Parathyroid adenoma (tissue), 2 donors: ENCODE data around the gene MPG.
"Not testable (repeated sequence)": the region's sequence is repeated elsewhere in the genome, so short reads cannot be mapped to it uniquely, and the experiment has no call there.

Source experiments
- H2AFZ ChIP-seq: fragments of 300-600 bp; sonication (generic); one replicate; pipeline ENCODE4 v1.7.0; 2017; ENCODE audit warnings: antibody characterized with exemption, mild to moderate bottlenecking
- H3K27ac ChIP-seq: fragments of 300-600 bp; sonication (generic); one replicate; pipeline ENCODE4 v1.7.0; 2017
- H3K27me3 ChIP-seq: fragments of 300-600 bp; sonication (generic); one replicate; pipeline ENCODE4 v1.7.0; 2017; ENCODE audit warnings: low read length; ENCODE audit not compliant: control insufficient read depth, insufficient read depth
- H3K36me3 ChIP-seq: fragments of 300-600 bp; sonication (generic); one replicate; pipeline ENCODE4 v1.7.0; 2017; ENCODE audit warnings: low read length; ENCODE audit not compliant: control insufficient read depth, insufficient read depth
- H3K4me1 ChIP-seq: fragments of 300-600 bp; sonication (generic); one replicate; pipeline ENCODE4 v1.7.0; 2017; ENCODE audit warnings: control low read depth
- H3K4me2 ChIP-seq: fragments of 300-600 bp; sonication (generic); one replicate; pipeline ENCODE4 v1.7.0; 2017; ENCODE audit warnings: low read length
- H3K4me3 ChIP-seq: fragments of 300-600 bp; sonication (generic); one replicate; pipeline ENCODE4 v1.7.0; 2017; ENCODE audit warnings: low read depth, low read length
- H3K79me2 ChIP-seq: fragments of 300-600 bp; sonication (generic); one replicate; pipeline ENCODE4 v1.7.0; 2017; ENCODE audit warnings: control low read depth
- H3K9ac ChIP-seq: fragments of 300-600 bp; sonication (generic); one replicate; pipeline ENCODE4 v1.7.0; 2017; ENCODE audit warnings: mild to moderate bottlenecking
- H3K9me3 ChIP-seq: fragments of 300-600 bp; sonication (generic); one replicate; pipeline ENCODE4 v1.7.0; 2017; ENCODE audit warnings: low read length; ENCODE audit not compliant: control insufficient read depth
- TF ChIP-seq, protein P1 (sequence below): fragments of 300-600 bp; sonication (generic); IDR thresholded peaks from one replicate; pipeline ENCODE4 v1.7.0; 2017; ENCODE audit warnings: antibody characterized with exemption, mild to moderate bottlenecking
- donor health status: primary hyperparathyroidism.

Gene MPG

DNA sequence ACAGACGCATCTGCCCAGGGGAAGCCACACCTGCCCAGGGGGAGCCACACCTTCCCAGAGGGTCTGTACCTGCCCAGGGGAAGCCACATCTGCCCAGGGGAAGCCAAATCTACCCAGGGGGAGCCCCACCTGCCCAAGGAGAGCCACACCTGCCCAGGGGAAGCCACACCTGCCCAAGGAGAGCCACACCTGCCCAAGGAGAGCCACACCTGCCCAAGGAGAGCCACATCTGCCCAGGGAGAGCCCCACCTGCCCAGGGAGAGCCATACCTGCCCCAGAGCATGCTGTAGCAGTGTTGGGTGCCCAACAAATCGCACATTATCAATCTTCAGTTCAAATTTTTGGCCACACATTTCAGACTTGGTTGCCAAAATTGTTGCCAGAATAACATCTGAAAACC, 40.8 kb downstream of the MPG start:
- H3K4me1 ChIP-seq: no peaks in the 10 kb centered on the region
- H3K4me2 ChIP-seq: no peak overlapping the region
- no peak overlapping the region for H3K4me3 ChIP-seq
- H2AFZ ChIP-seq: no peak overlapping the region
- H3K9ac ChIP-seq: no peak overlapping the region
- no peaks in the 10 kb centered on the region for H3K9me3 ChIP-seq
- H3K27ac ChIP-seq: no peak overlapping the region
- no peaks in the 10 kb centered on the region for H3K36me3 ChIP-seq
- H3K79me2 ChIP-seq: no peaks in the 10 kb centered on the region
- no peaks in the 10 kb centered on the region for H3K27me3 ChIP-seq
- TF ChIP-seq, protein P1, sequence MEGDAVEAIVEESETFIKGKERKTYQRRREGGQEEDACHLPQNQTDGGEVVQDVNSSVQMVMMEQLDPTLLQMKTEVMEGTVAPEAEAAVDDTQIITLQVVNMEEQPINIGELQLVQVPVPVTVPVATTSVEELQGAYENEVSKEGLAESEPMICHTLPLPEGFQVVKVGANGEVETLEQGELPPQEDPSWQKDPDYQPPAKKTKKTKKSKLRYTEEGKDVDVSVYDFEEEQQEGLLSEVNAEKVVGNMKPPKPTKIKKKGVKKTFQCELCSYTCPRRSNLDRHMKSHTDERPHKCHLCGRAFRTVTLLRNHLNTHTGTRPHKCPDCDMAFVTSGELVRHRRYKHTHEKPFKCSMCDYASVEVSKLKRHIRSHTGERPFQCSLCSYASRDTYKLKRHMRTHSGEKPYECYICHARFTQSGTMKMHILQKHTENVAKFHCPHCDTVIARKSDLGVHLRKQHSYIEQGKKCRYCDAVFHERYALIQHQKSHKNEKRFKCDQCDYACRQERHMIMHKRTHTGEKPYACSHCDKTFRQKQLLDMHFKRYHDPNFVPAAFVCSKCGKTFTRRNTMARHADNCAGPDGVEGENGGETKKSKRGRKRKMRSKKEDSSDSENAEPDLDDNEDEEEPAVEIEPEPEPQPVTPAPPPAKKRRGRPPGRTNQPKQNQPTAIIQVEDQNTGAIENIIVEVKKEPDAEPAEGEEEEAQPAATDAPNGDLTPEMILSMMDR: no peak

DNA sequence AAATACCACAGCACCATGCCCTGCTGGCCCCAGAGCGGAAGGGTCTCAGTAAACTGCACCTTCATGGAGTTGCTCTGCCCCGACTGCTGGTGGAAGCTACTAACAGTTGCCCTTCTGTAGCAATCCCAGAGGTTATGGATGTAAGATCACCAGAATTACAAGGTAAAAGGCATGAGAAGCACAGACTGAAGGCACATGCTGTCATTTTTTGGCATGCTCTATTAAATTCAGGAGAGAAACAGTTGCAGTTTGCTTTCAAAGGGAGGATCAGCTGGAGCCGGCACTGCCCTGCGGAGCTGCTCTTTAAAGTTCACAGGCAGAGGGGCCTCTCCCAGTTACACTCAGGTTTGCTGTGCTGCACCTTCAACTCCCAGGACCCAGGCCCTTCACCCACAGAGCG, 41.3 kb downstream of the MPG start:
- Histone ChIP-seq H3K27me3 (no peaks in the 10 kb centered on the region), H3K4me2 (no peak overlapping the region), H3K4me3 (no peak overlapping the region), H3K36me3 (no peaks in the 10 kb centered on the region), H2AFZ (no peak overlapping the region), H3K79me2 (no peaks in the 10 kb centered on the region), H3K9ac (no peak overlapping the region), H3K9me3 (no peaks in the 10 kb centered on the region), H3K27ac (no peak overlapping the region), H3K4me1 (no peaks in the 10 kb centered on the region)
- TF ChIP-seq, protein P1: no peak

DNA sequence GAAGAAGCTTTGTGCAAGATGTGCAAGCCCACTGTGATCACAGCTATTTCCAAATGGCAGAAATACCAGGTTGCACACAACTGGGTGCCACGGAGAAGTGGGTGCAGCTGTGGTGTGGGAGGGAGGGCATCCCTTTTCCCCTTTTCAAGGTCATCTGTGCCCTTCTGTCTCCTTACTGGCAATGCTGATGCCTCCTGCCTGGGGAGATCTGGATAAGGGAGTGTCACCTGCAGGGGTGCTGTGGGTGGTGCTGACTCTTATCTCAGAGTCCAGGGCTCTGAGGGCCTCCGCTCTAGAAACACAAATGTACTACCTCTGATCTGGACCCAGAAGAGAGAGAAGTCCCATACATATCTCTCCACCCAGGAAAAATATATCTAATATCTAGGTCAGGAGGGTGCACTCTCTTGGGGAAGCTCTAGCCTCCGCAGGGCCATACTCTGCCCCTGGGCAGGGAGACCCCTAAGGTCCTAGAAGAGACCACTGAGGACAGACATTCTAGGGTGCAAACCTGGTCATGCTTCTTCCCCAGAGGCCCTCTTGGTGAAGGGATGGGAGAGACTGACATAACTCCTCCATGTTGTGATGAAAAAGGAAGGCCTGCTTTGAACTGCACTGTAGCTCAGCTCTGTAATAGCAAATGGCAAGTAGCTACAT, 41.9 kb downstream of the MPG start:
- no peaks in the 10 kb centered on the region for H3K9me3 ChIP-seq
- no peak overlapping the region for H3K4me2 ChIP-seq
- no peak overlapping the region for H3K4me3 ChIP-seq
- TF ChIP-seq, protein P1: no peak
- H3K79me2 ChIP-seq: no peaks in the 10 kb centered on the region
- no peak overlapping the region for H3K27ac ChIP-seq
- no peaks in the 10 kb centered on the region for H3K36me3 ChIP-seq
- no peak overlapping the region for H3K9ac ChIP-seq
- H2AFZ ChIP-seq: no peak overlapping the region
- H3K27me3 ChIP-seq: no peaks in the 10 kb centered on the region
- no peaks in the 10 kb centered on the region for H3K4me1 ChIP-seq

DNA sequence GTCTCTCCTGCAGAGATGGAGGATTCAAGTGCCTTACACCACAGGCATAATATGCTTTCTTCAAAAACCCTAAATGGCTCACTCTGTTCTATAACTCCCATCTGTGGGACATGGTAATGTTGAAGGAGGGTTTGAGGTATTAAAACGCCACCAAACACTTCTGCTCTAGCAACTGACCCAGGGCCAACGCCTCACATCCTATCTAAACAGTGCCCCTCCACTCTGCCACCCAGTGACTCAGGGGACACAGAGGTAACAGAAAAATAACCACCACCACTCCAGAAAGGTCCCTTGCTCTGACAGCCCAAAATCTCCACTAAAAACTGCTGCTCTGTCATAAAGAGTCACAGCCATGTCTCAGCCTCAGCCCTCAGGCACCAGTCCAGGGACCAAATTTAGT, 42.7 kb downstream of the MPG start:
- H3K36me3 ChIP-seq: no peaks in the 10 kb centered on the region
- H3K4me3 ChIP-seq: no peak overlapping the region
- no peaks in the 10 kb centered on the region for H3K79me2 ChIP-seq
- no peaks in the 10 kb centered on the region for H3K9me3 ChIP-seq
- no peak overlapping the region for H3K4me2 ChIP-seq
- TF ChIP-seq, protein P1: no peak
- H3K9ac ChIP-seq: no peak overlapping the region
- H2AFZ ChIP-seq: no peak overlapping the region
- H3K27me3 ChIP-seq: no peaks in the 10 kb centered on the region
- H3K4me1 ChIP-seq: no peaks in the 10 kb centered on the region
- H3K27ac ChIP-seq: no peak overlapping the region

DNA sequence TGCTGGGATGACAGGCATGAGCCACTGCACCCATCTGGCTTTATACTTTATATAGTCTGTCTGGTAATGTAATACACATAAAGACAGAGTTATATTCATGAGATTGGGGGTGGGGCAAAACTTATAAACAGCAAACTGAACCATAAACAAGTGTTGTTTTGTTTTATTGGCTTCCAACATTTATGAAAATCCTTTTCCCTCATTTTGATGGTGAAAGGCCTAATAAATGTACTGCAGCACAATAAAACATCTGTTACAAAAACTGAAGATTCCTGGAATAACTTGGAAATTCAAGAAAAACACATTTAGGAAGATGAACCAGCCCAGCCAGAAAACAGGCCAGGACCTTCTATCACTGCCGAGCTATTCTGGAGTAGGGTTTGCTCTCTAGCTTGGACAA, 44.3 kb downstream of the MPG start:
- no peak overlapping the region for H2AFZ ChIP-seq
- no peak overlapping the region for H3K4me3 ChIP-seq
- H3K9me3 ChIP-seq: no peaks in the 10 kb centered on the region
- TF ChIP-seq, protein P1: no peak
- H3K27ac ChIP-seq: no peak overlapping the region
- H3K4me1 ChIP-seq: no peaks in the 10 kb centered on the region
- no peak overlapping the region for H3K9ac ChIP-seq
- H3K27me3 ChIP-seq: no peaks in the 10 kb centered on the region
- H3K79me2 ChIP-seq: no peaks in the 10 kb centered on the region
- no peak overlapping the region for H3K4me2 ChIP-seq
- no peaks in the 10 kb centered on the region for H3K36me3 ChIP-seq

DNA sequence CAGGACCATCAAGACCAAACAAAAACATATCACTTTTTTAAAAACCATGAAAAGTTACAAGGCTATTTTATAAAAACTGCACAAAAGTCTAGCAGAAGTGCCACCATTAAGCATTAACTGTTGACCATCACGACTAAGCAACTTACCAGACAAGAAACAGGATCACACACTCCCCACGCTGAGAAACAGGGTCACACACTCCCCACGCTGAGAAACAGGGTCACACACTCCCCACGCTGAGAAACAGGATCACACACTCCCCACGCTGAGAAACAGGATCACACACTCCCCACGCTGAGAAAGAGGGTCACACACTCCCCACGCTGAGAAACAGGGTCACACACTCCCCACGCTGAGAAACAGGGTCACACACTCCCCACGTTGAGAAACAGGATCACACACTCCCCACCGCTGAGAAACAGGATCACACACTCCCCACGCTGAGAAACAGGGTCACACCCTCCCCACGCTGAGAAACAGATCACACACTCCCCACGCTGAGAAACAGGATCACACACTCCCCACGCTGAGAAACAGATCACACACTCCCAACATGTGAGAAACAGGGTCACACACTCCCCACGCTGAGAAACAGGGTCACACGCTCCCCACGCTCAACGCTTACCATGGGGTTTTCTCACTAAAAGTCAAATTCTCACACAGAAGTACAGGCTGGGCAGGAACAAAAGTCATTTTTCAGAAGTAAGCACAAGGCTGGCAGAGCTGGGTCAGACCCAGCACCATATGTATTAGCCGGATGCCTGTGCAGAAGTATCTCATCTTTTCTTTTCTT, 45.7 kb downstream of the MPG start:
- not testable (repeated sequence) for H3K4me1 ChIP-seq, H2AFZ ChIP-seq, H3K4me2 ChIP-seq, H3K9ac ChIP-seq, H3K4me3 ChIP-seq, H3K9me3 ChIP-seq, H3K79me2 ChIP-seq, H3K27ac ChIP-seq, H3K27me3 ChIP-seq, H3K36me3 ChIP-seq
